ENCODE data around the gene DKK1.
"Not testable (repeated sequence)": the region's sequence is repeated elsewhere in the genome, so short reads cannot be mapped to it uniquely, and the experiment has no call there.

The DKK1 gene

DNA sequence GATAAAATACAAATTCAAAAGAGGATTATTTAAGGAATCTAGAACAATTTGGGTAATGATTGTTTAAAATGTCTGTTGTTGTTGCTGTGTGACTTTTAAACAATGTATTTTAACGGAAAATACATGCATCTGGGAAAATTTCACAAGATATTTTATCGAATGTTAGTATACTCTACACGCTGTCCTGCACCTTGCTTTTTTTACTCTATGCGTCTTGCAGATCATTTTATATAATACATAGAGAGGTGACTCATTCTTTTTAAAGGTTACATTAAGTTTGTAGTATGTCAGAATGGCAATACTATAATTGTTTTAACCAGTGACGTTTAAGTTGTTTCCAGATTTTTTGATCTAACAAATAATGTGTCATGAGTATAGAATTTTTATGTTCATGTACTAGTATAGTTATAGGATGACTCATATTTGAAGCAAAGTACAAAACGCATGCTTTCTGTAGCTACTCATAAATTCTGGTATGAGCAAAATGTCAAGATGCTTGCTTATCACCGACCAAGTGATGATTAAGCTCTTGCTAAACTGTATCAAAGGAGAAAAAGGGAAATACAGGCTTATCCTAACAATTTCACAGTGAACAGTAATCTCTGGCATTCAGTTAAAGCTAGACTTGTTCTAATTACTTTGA is 4.9 kb downstream of the DKK1 start:
- DNase-seq = no peak

DNA sequence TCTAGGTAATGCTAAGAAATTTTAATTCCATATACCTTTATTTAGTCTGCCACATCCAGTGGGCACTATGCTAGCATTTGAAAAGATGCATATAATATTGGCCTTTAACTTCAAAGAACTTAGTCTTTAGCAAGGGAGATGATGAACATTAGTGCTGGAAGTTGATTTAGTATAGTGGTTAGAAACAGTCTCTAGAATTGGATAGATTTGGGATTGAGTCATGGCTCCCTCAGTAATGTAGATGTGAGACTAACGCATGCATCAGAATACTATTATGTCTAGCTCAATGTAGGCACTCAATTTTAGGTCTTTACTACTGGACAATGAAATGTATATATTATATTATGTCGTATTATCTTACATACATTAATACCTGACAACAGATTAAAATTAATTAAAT is 5.8 kb downstream of the DKK1 start:
- DNase-seq = no peak

DNA sequence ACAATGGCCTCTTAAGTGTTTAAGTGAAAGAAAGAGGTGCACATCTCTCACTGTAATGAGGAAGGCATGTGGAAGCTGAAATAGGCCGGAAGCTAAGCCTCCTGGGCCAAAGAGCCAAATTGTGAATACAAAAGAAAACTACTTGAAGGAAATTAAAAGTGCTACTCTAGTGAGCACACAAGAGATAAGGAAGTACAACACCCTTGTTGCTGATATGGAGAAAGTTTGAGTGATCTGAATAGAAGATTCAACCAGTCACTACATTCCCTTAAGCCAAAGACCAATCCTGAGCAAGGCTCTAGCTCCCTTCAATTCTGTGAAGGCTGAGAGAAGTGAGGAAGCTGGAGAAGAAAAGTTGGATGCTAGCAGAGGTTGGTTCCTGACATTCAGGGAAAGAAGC is 8.2 kb downstream of the DKK1 start:
- no peak for DNase-seq

DNA sequence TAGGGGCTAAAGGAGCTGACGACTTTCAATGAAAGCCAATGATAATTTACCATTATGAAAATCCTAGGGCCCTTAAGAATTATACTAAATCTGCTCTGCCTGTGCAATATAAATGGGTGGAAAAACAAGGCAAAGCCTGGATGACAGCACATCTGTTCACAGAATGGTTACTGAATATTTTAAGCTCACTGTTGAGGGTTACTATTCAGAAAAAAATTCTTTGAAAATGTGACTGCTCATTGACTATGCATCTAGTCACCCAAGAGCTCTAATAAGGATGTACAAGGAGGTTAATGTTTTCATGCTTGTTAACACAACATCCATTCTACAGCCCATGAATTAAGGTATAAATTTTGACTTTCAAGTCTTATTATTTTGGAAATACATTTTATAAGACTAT is 8.9 kb downstream of the DKK1 start:
- no peak for DNase-seq

DNA sequence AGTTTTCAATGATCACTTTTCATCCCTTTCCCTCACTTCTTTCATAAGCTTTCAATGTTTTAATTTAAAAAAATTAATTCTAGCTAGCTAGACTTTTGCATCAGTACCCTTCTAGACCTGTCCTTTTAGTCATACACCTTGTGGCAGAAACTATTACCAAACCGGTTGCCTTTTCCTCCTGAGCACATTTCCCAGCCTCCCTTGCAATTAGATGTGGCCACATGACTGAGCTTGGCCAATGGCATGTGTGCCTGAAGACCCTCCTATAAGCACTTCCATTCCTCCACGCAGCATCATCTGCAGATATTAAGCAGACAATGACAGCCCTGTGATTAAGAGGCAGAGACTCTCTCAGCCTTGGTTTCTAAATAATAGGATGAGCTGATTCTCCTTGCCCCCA is 12.3 kb downstream of the DKK1 start:
- no peak for DNase-seq

DNA sequence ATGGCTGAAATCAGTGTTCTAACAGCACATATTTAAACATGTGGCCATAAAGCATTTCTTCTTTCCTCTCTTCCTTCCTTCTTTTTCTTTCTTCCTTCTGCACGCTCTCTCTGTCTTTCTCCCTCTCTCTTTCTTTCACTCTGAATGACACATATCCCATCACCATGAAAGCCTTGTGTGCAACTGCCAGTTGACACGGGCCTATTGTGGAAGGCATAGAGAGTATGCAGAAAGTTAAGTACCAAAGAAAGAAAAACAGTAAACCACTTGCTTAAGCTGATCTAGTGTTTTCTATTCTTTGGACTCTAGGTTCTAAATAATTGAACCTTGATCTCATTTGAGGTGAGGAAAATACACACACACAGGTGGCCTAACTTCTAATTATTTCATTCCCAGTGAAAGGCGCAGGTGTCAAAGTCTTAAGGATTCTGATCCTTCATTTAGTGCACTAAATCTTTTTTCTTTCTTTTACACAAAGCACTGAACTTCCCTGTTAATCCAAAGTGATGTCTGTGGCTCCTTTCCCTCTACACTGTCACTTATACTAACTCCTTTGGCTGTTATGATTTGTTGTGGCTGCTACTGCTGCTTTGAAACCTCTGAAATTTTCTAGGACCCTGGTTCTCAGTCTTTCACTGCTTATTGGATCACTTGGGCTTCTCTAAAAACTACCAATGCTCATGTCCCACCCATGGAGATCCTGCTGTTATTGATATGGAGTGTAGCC is 17.7 kb downstream of the DKK1 start:
- DNase-seq = no peak

DNA sequence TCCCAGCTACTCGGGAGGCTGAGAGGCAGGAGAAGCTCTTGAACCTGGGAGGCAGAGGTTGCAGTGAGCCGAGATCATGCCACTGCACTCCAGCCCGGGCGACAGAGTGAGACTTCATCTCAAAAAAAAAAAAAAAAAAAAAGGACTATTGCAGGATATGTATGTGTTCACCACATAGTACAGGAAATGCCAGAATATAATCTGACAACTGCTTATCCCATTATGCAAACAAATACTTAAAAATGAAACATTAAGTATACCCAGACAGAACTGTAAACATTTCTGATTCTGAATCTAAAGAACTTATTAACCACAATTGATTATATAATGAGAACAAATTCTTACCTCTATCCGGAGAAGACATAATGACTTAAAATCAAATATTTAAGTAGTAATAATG is 18.7 kb downstream of the DKK1 start:
- DNase-seq = no peak

DNA sequence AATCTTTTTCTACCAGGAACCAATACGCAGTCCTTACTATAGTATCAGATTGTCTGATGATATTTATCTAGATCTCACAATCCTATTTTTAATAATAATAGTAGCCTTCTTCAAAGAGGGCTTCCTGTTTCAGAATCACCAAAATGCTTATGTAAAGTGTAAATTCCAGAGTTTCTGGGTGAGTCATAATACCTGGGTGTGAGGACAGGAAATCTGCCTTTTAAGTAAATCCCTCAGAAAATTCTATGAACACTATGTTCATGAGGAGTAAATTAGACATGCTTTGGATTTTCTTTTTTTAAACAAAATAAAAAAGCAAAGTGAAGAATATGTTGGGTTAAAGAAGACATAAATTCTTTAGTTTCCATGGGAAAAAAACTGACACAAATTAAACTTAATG is 20.5 kb downstream of the DKK1 start:
- no peak for DNase-seq

DNA sequence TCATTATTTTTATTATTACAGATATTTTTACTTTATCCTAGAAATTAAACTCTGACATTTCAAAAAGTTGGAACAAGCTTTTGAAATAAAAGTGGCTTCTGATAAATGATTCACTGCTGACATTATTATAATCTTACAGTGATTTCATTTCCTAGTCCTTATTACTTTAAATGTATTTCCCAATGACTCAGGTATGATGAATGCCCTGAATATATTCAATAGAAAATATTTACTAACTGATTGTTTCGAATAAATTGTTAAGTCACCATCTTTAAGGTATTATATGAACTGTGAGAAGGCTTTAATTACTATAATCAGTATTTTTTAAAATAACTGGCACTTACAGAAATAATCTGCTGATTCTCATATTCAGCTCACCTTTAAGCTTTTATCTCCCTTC is 21.6 kb downstream of the DKK1 start:
- DNase-seq = no peak

DNA sequence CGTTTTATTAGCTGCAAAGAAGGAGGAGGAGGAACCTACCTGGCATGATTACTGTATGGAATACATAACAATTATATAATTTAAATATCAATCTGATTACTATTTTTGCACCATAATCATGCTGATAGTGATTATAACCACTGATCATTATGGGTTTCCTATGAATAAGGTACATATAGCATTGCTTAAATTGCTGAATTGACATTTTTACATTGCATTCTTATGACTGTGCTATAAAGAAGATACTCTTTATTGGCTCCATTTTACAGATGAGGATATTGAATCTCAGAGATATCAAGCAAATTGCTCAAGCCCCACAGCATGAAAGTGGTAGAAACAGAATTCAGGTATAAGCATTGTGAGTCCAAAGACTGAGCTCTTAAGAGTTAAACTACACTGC is 23.1 kb downstream of the DKK1 start:
- no peak for DNase-seq

DNA sequence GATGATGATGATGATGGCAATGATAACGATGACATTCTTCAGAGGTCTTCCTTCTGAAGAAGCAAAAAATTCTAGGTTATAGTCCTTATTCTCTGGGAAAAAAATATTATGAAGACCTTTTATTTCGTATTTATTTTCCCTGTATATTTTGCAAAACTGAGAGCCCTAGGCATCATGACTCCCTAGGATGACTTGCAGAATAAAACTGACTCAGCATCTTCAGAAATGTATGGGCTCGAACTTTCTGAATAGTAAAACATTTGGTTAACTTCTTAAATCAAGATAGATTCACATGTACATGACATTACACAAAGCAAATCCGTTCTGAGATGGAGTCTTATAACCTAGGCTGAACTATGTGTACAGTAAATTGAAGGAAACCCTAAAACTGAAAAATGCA is 29.4 kb downstream of the DKK1 start:
- DNase-seq = no peak

DNA sequence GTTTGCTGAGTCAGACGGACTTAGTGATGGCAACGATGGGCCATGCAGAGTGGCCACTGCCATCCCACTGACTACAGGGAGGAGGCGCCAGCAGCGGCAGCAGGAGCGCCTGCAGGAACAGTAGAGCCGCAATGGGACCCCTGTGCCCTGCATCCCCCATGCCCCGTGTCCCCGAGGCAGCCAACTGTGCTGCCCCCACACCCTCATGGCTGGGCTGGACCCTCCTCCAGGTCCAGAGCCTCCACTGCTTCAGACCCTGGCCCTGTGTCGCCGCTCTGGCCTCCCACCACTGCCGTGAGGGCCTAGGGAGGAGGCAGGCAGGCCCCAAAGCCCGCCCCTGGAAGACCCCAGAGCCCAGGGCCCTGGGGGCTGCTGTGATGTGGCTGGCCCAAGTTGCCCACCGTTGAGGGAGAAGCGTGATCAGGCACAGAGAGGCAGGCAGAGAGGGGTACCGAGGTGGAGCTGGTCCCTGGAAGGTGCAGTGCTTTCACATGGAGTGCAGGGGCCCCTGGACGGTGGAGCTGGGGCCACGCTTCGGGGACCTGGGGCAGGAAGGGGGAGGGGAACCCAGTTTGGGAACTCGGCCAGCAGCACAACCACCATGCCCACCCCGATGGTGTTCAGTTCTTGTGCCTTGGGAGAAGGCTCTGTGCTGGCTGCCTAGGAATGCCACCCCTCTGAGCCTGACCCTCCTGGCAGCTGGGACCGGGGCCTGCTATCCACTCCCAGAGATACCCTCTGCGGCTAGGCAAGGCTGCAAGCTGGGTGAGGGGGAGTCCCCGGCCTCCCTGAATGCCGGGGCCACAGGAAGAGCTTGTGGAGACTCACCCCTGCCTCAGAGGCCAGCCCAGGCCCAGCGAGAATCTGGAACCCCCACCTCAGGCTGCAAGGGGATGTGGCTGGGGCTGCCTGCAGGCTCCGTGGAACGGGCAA is 32.6 kb downstream of the DKK1 start:
- DNase-seq = no peak

DNA sequence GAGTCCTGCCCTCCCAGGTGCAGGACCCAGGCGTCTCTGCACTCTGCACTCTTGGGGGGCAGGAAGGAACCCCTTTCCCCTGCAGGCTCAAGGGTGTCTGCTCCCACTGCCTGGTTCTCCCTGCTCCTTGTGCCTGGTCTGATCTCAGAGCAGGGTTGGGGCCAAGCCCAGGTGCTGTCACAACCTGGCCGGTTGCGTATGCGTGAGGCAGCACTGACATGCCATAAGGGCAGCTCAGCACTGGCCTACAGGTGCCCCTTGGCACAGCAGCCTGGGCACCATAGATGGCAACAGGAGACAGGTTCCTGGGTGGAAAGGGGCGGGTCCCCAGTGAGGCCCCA is 33.2 kb downstream of the DKK1 start:
- DNase-seq = no peak

DNA sequence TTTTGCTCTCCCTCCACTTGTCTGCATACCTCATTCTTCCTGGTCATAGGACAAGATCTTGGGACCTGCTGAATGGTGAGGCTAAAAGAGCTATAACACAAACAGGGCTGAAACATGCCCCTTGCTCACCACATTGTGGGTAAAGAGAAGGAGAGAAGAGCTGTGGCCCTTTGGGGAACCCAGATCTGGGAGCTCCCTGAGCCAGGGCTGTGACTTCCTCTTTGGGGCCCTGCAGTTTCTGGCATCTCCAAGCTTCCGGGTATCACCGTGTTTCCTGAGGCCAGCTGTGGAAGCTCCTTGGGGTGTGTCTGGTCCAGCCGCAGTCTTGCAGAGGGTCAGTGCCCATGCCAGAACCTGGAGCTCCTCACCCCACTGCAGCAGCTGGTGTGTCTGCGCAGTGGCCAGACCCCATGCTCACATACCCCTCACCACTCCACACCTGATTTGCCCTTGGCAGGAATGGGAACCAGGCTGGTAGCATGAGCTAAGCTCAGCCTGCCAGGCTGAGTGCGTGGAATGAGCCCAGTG is 34.0 kb downstream of the DKK1 start:
- no peak for DNase-seq

DNA sequence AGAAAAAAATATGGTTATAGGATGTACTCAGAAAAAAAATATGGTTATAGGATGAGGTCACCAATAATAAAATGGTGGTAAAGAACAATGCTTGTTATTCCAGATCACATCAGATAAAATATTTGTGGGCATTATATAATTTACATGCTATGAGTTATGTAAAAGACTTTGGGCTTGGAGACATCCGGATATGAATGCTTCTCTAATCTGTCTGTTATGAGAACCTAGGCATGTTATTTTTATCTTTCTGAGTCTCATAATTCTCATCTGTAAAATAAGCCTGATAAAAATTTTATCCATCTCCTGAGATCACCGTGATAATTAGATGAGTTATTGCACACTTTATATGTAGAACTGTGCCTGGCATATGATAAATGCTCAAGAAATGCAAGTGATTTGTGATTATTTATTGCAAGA is 37.8 kb downstream of the DKK1 start:
- DNase-seq = no peak

DNA sequence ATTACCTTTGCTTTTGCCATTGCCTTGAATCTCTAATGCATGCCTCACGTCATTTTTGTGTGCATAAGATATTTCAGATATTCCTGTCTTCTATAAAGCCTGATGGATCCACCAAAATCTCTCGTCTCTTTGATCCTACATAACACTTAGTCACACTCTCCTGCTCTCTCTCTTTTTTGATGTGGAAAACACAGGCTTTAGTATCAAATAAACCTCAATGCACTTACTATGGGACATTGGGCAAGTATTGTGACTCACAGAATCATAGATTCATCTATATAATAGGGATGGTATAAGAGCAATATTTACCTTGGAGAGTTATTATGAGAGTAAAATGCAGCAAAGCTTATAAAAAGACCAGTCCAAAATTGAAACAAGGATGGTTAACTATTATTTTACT is 39.1 kb downstream of the DKK1 start:
- DNase-seq = no peak

DNA sequence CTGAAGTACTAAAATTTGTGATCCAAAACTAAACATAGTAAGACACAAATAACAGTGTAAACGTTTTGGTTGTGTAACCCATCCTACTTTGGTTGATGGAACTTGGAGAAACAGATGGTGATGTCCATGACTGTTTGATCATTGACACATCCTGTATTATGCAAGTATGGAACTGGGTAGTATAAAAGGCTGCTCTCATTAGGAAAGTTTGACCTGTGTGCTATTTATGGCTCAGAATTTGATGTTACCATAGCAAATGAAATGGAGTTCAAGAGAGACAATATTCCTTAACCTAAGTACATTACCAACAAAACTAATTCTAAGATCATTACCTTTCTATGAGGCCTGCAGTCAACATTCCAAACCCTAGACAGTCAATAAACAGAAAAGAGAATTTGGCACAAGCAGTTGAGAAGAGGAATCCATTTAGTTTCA is 39.9 kb downstream of the DKK1 start:
- DNase-seq = no peak

DNA sequence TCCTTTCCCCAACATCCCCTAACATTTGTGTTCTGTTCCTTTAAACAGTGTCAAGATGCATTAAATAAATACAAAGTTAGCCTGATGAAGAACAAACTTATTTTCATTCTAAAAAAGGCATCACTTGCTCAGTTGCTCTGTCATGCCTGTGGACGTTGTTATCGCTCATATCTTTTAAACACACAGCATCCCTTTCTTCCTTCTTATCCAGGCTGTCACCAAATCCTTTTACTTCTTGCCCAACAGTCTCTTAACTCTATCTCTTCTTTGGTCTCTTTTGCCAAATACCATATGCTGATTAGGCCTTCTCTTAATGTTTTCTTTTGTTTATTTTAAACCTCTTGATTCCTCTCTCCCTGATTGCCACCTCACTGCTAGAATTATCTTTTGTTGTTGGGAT is 43.9 kb downstream of the DKK1 start:
- DNase-seq = no peak

DNA sequence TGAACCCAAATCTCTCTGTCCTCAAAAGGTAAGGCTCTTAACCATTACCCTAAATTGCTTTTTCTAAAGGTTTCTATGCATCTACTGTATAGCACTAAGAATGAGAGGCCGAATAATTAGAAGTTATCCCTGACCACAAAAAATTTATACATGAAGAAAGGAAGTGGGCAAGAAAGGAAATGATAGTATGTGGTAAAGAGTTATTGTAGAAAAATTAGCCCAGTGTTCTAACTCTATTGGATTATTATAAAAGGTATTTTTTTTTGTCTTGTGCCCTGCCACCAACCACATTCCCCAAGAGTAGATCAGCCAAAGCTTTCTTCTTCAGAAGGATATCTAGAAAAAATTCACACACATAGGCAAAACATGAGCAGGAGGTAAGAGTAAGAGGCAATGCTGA is 45.4 kb downstream of the DKK1 start:
- DNase-seq = no peak

DNA sequence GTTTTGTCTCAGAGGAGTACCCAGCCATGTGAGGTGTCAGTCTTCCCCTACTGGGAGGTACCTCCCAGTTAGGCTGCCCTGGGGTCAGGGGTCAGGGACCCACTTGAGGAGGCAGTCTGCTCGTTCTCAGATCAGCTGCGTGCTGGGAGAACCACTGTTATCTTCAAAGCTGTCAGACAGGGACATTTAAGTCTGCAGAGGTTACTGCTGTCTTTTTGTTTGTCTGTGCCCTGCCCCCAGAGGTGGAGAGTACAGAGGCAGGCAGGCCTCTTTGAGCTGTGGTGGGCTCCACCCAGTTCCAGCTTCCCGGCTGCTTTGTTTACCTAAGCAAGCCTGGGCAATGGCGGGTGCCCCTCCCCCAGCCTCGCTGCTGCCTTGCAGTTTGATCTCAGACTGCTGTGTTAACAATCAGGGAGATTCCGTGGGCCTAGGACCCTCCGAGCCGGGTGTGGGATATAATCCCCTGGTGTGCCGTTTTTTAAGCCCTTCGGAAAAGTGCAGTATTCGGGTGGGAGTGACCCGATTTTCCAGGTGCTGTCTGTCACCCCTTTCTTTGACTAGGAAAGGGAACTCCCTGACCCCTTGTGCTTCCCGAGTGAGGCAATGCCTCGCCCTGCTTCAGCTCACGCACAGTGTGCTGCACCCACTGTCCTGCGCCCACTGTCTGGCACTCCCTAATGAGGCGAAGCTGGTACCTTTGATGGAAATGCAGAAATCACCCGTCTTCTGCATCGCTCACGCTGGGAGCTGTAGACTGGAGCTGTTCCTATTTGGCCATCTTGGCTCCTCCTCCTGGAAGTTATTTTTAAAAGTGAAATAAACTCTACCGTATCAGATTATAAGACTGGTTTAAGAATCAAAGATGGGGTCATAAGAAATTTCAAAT is 51.7 kb downstream of the DKK1 start:
- DNase-seq = not testable (repeated sequence)
